Caco-2 (cell line): Measurements from ENCODE around the gene HIBCH. TPM values are rescaled to one million over a fixed set of nuclear protein-coding genes. Genes with fewer than 3 reads are reported as not detected.

ENCODE experiments used
- BruUV-seq: library from RNA; stranded (reverse); fragments of 400-500 nt; replicated peaks from 2 replicates; lab custom pipeline; 2021; lab: Mats Ljungman, UMichigan
- CTCF ChIA-PET: fragments of 300-600 bp; sonication (Branson Sonifier 250); formaldehyde crosslinking; loops from one replicate; lab custom pipeline; 2022; ENCODE audit warnings: antibody characterized with exemption; lab: Charles Lee
- POLR2A ChIA-PET: fragments of 300-600 bp; sonication (Branson Sonifier 250); formaldehyde crosslinking; loops from one replicate; lab custom pipeline; 2022; ENCODE audit warnings: antibody characterized with exemption; lab: Charles Lee
- DNase-seq, 2 experiments: peaks; one replicate each; pipeline versions ENCODE4 v3.0.0 to v3.0.0-alpha.2; 2020 to 2022
- H3K27me3 ChIP-seq: replicated peaks from 2 replicates; pipeline ENCODE4 v1.6.0; 2011; ENCODE audit warnings: low read length; ENCODE audit not compliant: control insufficient read depth, insufficient read depth
- H3K36me3 ChIP-seq: 2 replicates; pipeline ENCODE4 v1.5.1; 2011; ENCODE audit warnings: low read length; ENCODE audit not compliant: control insufficient read depth, insufficient read depth
- H3K4me1 ChIP-seq: fragments of 250-450 bp; sonication (Bioruptor Pico); 2 replicates; pipeline ENCODE4 v1.5.1; 2020; ENCODE audit warnings: mild to moderate bottlenecking
- H3K4me3 ChIP-seq: 2 replicates; pipeline ENCODE4 v1.5.1; 2011; ENCODE audit warnings: low read depth, mild to moderate bottlenecking, control low read depth, low read length
- H3K9me3 ChIP-seq: fragments of 250-450 bp; sonication (Bioruptor Pico); 2 replicates; pipeline ENCODE4 v1.5.1; 2020; ENCODE audit warnings: mild to moderate bottlenecking, moderate library complexity
- H3K27ac Mint-ChIP-seq: one replicate; pipeline ENCODE4 v1.8.0; 2022; ENCODE audit warnings: mixed read lengths; ENCODE audit not compliant: unreplicated experiment
- H3K27me3 Mint-ChIP-seq: one replicate; pipeline ENCODE4 v1.8.0; 2022; ENCODE audit warnings: mixed read lengths; ENCODE audit not compliant: insufficient read depth, unreplicated experiment
- H3K36me3 Mint-ChIP-seq: one replicate; pipeline ENCODE4 v1.8.0; 2022; ENCODE audit warnings: mild to moderate bottlenecking, mixed read lengths; ENCODE audit not compliant: insufficient read depth, unreplicated experiment
- H3K4me1 Mint-ChIP-seq: one replicate; pipeline ENCODE4 v1.8.0; 2022; ENCODE audit warnings: low read depth, mixed read lengths; ENCODE audit not compliant: unreplicated experiment
- H3K4me3 Mint-ChIP-seq: one replicate; pipeline ENCODE4 v1.8.0; 2022; ENCODE audit warnings: mild to moderate bottlenecking, moderate library complexity, mixed read lengths; ENCODE audit not compliant: unreplicated experiment
- H3K9me3 Mint-ChIP-seq: one replicate; pipeline ENCODE4 v1.8.0; 2022; ENCODE audit warnings: mixed read lengths; ENCODE audit not compliant: unreplicated experiment
- intact Hi-C: fragments of 100-400 bp; cut with micrococcal nuclease; formaldehyde crosslinking; loops from one replicate; pipeline ENCODE4 v1.10.0; 2022; ENCODE audit not compliant: unreplicated experiment
- total RNA-seq: library from RNA; stranded (reverse); gene quantifications from 2 replicates; pipeline ENCODE4 v1.2.3, GENCODE V29; 2022
- TF ChIP-seq, protein P1 (sequence below), 2 experiments: fragments of 200-600 bp in 1 of 2; IDR thresholded peaks; 1 replicate in 1 of 2; 2 replicates in 1 of 2; pipeline versions ENCODE4 v1.5.1 to v1.8.0; 2011 to 2022; ENCODE audit warnings: antibody characterized with exemption in 1 of 2, control low read depth in 1 of 2, inconsistent platforms in 1 of 2, low read depth in 1 of 2, low read length in 1 of 2, mild to moderate bottlenecking in 1 of 2, moderate library complexity in 1 of 2; ENCODE audit not compliant: insufficient read depth in 1 of 2, severe bottlenecking in 1 of 2, unreplicated experiment in 1 of 2

Gene HIBCH
- total RNA-seq, 1 experiment from 2014 or later: 34.4 TPM

DNA sequence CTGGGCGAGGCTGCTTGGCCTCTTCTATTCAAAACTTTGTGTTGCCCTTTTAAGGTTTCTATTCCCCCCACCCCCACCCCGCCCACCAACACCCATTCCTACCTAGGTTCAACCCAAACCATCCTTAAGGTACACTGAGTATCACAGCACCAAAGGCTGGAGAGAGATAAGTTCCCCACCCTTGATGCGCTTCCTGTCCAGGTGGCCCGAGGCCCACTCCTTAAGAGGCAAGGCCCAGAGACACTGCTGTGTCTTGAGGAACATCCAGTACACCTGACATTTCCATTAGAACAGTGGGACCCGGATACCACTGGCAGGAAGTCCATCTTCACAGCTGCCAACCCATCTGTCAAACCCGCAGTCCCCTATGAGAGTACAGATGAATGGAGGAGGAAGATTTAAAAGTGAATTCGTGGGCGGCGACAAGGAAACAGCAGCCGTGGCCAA, 23.5 kb upstream of the HIBCH start:
- Mint-ChIP-seq H3K36me3 (peaks cover 6% of the 10 kb centered on the region), H3K4me3 (peak overlapping the region; percentile 95), H3K9me3 (no peaks in the 10 kb centered on the region), H3K27me3 (no peaks in the 10 kb centered on the region), H3K4me1 (peaks cover 3% of the 10 kb centered on the region), H3K27ac (peak overlapping the region; percentile 91)
- CTCF ChIA-PET: no interaction called here
- no TSS peak for BruUV-seq
- Histone ChIP-seq H3K4me1 (no peaks in the 10 kb centered on the region), H3K4me3 (peak overlapping the region; percentile 76), H3K9me3 (no peaks in the 10 kb centered on the region), H3K36me3 (no peaks in the 10 kb centered on the region), H3K27me3 (no peaks in the 10 kb centered on the region)
- POLR2A ChIA-PET: no interaction called here
- DNase-seq: no peak
- TF ChIP-seq, protein P1, sequence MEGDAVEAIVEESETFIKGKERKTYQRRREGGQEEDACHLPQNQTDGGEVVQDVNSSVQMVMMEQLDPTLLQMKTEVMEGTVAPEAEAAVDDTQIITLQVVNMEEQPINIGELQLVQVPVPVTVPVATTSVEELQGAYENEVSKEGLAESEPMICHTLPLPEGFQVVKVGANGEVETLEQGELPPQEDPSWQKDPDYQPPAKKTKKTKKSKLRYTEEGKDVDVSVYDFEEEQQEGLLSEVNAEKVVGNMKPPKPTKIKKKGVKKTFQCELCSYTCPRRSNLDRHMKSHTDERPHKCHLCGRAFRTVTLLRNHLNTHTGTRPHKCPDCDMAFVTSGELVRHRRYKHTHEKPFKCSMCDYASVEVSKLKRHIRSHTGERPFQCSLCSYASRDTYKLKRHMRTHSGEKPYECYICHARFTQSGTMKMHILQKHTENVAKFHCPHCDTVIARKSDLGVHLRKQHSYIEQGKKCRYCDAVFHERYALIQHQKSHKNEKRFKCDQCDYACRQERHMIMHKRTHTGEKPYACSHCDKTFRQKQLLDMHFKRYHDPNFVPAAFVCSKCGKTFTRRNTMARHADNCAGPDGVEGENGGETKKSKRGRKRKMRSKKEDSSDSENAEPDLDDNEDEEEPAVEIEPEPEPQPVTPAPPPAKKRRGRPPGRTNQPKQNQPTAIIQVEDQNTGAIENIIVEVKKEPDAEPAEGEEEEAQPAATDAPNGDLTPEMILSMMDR (IDR thresholded peaks at IDR 0.05; ENCODE audit: insufficient read depth in 1 of 2, low read depth in 1 of 2, low read length in 1 of 2, severe bottlenecking in 1 of 2, unreplicated experiment in 1 of 2): no peak
- intact Hi-C loops: loop anchor here (1.0 kb wide), 1 partner anchor 8 kb away; no protein-coding TSS in a partner anchor

DNA sequence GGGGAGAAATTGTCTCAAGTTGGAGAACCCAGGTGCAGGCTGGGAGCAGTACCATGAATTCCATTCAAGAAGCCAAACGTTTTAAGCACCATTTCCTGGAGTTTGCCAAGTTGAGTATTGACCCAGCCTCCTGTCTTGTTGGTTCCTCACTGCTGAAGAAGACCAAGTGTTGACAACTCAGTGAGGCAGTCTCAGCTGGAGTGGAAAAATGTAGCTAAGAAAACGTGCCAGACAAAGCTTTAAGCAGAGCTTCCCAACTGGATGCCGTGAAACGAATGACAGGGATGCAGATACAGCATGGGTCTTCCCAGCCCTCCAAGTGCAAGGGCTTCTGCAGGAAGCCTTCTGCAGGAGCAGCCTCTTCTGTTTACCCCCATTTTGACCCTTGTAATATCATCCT, 23.0 kb upstream of the HIBCH start:
- Mint-ChIP-seq H3K27ac (no peak overlapping the region), H3K4me1 (peaks cover 6% of the 10 kb centered on the region), H3K36me3 (peaks cover 6% of the 10 kb centered on the region), H3K9me3 (no peaks in the 10 kb centered on the region), H3K27me3 (no peaks in the 10 kb centered on the region), H3K4me3 (peak overlapping the region; percentile 2)
- ChIA-PET POLR2A (no interaction called here), CTCF (no interaction called here)
- TSS peak; percentile 62 for BruUV-seq
- Histone ChIP-seq H3K36me3 (no peaks in the 10 kb centered on the region), H3K4me3 (no peak overlapping the region), H3K4me1 (no peaks in the 10 kb centered on the region), H3K9me3 (no peaks in the 10 kb centered on the region), H3K27me3 (no peaks in the 10 kb centered on the region)
- TF ChIP-seq, protein P1 (IDR thresholded peaks at IDR 0.05; ENCODE audit: insufficient read depth in 1 of 2, low read depth in 1 of 2, low read length in 1 of 2, severe bottlenecking in 1 of 2, unreplicated experiment in 1 of 2): no peak
- intact Hi-C loops: loop anchor here (1.0 kb wide), 1 partner anchor 7 kb away; no protein-coding TSS in a partner anchor
- DNase-seq: no peak

DNA sequence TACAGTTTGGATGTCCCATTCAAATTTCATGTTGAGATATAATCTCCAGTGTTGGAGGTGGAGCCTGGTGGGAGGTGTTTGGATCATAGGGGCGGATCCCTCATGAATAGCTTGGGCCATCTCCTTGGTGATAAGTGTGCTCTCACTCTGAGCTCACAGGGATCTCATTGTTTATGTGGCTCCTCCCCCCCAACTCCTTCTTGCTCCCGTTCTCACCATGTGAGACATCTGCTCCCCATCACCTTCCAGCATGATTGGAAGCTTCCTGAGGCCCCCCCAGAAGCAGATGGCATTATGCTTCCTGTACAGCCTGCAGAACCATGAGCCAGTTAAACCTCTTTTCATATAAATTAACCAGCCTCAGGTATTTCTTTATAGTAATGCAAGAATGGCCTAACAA, 20.7 kb upstream of the HIBCH start:
- Mint-ChIP-seq H3K36me3 (peaks cover 6% of the 10 kb centered on the region), H3K27ac (no peak overlapping the region), H3K4me3 (no peak overlapping the region), H3K9me3 (no peaks in the 10 kb centered on the region), H3K4me1 (peaks cover 6% of the 10 kb centered on the region), H3K27me3 (no peaks in the 10 kb centered on the region)
- no TSS peak for BruUV-seq
- H3K27me3 ChIP-seq: no peaks in the 10 kb centered on the region
- no peak overlapping the region for H3K4me3 ChIP-seq
- peak; percentile 48 to 64 for DNase-seq
- peaks cover 6% of the 10 kb centered on the region for H3K4me1 ChIP-seq
- intact Hi-C loops: no loop called here
- ChIA-PET POLR2A (no interaction called here), CTCF (no interaction called here)
- H3K36me3 ChIP-seq: no peaks in the 10 kb centered on the region
- H3K9me3 ChIP-seq: no peaks in the 10 kb centered on the region
- TF ChIP-seq, protein P1 (IDR thresholded peaks at IDR 0.05; ENCODE audit: insufficient read depth in 1 of 2, low read depth in 1 of 2, low read length in 1 of 2, severe bottlenecking in 1 of 2, unreplicated experiment in 1 of 2): no peak
